HG03139 (cell line): ENCODE results near the gene ZNF808.
A peak's percentile ranks its signal among the peaks of the same experiment; 100 is the strongest.
"Not testable (repeated sequence)": the region's sequence is repeated elsewhere in the genome, so short reads cannot be mapped to it uniquely, and the experiment has no call there.

Experiments used
- ATAC-seq: cut with Tn5 transposase; IDR thresholded peaks from one replicate; pipeline ENCODE4 v1.9.1; 2021; ENCODE audit not compliant: unreplicated experiment

Gene ZNF808

DNA sequence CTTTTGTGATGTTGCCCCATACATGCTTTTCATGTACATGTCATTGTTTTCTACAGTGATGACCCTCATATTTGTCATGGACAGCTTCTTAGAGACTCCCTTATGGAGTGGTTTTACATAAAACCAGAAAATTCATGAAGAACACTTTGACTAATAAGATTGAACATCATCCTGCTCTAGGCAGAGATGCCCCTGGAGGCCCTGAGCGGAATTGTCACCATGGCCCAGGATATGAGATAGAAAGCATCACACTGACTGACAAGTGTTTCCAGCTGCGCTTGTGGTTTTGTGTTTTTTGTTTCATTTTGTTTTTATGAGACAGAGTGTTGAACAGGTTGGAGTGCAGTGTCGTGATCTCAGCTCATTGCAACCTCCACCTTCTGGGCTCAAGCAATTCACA is 64.8 kb downstream of the ZNF808 start:
- ATAC-seq = no peak

GRCh38 chr19:52593441-52593840 is 66.0 kb downstream of the ZNF808 start:
- ATAC-seq = not testable (repeated sequence)

DNA sequence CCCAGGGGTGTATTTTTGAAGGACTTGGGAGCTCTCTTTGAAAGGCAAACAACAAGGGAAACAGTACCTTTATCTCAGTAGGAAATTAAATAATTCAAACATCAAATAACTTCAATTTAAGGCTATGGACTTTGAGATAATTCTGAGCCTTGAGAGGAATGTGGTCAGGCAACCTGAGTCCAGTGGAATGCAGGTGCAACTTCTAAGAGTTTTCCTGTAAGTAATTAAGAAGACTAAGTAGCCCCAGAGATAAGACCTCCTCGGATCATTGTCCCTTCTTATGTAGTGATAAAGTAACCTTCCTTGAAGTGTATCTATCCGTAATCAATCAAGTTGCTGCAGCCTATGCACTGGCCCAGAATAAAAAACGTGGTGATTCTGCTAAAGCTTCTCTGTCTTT is 71.8 kb downstream of the ZNF808 start:
- no peak for ATAC-seq

GRCh38 chr19:52600639-52601024 is 73.2 kb downstream of the ZNF808 start:
- no peak for ATAC-seq

DNA sequence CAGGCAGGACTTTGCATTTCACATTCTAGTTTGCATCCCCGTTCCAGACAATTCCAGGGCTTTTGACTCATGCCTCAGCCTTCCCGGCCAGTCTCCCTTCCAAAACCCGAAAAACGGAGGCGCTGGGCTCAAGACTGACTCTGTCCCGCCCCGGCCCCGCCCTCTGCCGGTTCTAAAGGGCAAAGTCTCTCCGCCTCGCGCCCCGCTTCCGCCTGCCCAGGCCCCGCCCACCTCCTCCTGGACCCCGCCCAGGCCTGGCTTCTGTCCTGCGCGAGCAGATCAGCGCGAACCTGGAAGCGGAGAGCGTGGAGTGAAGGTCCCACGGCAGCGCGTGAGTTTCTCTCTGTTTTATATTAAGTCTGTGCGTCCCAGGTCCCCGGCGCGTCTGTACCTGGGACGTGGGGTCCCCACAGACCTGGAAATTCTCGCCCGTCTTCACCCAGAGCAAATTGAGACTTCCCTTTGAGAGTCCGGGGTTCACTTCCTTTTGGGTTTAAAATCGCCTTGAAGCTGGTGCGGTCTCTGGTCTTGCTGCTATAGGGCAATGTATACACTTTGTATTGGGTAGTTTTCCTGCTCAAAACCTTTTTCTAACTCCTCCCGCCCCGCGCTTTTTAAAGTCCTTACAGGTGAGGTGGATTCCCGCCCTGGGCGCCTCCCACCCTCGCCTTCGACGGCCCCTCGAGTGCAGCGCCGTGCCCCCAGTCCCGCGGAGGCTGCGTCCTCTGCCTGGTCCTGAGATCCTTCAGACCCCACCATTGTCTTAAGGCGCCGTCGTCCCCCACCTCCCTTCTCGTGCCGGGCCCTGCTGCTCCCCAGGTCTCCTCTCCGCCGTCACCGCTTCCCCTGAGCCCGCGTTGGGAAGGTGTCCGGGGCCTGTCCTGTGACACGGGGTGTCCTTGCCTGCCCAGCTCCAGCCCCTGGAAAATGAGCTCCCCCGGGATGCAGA is 73.8 kb downstream of the ZNF808 start:
- peak; percentile 95 for ATAC-seq

- not testable (repeated sequence) for ATAC-seq
These were observed 74.5 kb downstream of the ZNF808 start for GRCh38 chr19:52601974-52602366.

DNA sequence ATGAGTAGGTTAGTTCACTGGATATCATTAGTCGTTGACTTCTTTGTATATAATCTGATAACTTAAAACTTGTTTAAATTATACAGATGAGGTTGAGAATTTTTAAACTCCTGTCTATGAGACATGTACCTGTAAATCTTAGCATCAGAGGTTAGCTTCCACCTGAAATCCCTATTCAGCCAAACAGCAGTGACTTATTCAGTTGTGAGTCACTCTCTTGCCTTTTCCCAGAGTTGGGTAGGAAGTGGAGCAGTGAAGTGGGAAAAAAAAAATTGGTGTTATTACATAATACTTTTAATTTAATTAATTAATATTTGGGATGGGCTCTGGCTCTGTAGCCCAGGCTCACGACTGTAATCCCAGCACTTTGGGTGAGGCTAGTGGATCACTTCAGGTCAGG is 75.5 kb downstream of the ZNF808 start:
- ATAC-seq = no peak

DNA sequence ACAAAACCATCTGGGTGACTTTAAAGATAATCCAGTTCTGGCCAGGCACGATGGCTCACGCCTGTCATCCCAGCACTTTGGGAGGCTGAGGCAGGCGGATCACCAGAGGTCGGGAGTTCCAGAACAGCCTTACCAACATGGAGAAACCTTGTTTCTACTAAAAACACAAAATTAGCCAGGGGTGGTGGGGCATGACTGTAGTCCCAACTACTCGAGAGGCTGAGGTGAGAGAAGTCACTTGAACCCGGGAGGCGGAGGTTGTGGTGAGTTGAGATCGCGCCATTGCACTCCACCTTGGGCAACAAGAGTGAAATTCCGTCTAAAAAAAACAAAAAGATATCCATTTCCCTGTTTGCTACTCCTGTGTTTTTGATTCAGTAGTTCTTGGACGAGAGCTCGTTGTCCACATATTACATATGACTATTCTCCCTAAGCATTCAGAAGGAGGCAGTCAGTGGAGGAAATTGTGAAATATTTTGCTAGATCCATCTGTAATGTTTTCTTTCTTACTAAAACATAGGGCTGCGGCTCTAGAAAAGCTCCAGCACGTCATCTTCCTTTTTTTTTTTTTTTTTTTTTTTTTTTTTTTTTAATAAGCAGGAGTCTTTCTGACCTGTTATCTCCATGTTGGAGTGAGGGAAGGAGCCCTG is 76.2 kb downstream of the ZNF808 start:
- ATAC-seq = no peak
